WTC11 (cell line): ENCODE measurements around the gene RND3.

Experiments
- ATF6 ChIP-seq: sonication (generic); formaldehyde crosslinking; IDR thresholded peaks from 2 replicates; pipeline ENCODE4 v1.8.1; 2023; ENCODE audit warnings: mild to moderate bottlenecking, missing genetic modification reagents
- CTCF ChIP-seq: fragments of 200-600 bp; IDR thresholded peaks from 2 replicates; pipeline ENCODE4 v1.8.0; 2022; ENCODE audit warnings: antibody characterized with exemption
- MAX ChIP-seq: sonication (generic); formaldehyde crosslinking; IDR thresholded peaks from 2 replicates; pipeline ENCODE4 v1.8.0; 2022; ENCODE audit warnings: mild to moderate bottlenecking, missing genetic modification reagents
- SP1 ChIP-seq: sonication (generic); formaldehyde crosslinking; conservative IDR thresholded peaks from 2 replicates; pipeline ENCODE4 v1.8.1; 2022; ENCODE audit warnings: missing genetic modification reagents
- TEAD4 ChIP-seq: sonication (generic); formaldehyde crosslinking; IDR thresholded peaks from 2 replicates; pipeline ENCODE4 v1.8.0; 2022; ENCODE audit warnings: mild to moderate bottlenecking, missing genetic modification reagents
- ZNF219 ChIP-seq: sonication (generic); formaldehyde crosslinking; IDR thresholded peaks from 2 replicates; pipeline ENCODE4 v1.8.0; 2023; ENCODE audit warnings: missing genetic modification reagents, mild to moderate bottlenecking, borderline replicate concordance
- TF ChIP-seq, protein P1 (sequence below): sonication (generic); formaldehyde crosslinking; IDR thresholded peaks from 2 replicates; pipeline ENCODE4 v1.8.0; 2023; ENCODE audit warnings: mild to moderate bottlenecking, missing genetic modification reagents
- TF ChIP-seq, protein P2 (sequence below): sonication (generic); formaldehyde crosslinking; IDR thresholded peaks from 2 replicates; pipeline ENCODE4 v1.8.1; 2023; ENCODE audit warnings: mild to moderate bottlenecking, missing genetic modification reagents
- TF ChIP-seq, protein P3 (sequence below): sonication (generic); formaldehyde crosslinking; conservative IDR thresholded peaks from 2 replicates; pipeline ENCODE4 v1.8.1; 2022; ENCODE audit warnings: mild to moderate bottlenecking, missing genetic modification reagents

DNA sequence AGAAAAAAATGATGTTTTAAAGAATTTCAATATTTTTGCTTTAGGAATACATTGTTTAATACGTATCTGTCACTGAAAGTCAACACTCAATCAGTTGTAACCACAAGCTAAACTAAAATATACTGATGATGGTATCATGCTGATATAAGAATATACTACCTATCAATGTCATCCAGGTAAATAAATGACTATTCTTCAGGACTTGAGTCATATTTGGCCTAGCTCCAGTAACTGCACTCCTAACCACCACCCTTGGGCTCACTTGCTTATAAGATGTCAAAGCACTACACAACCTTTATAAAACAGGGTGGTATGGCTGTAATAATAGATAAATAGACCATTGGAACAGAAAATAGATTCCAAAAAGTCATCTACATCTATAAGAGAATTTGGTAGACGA lies 48.8 kb downstream of the RND3 start:
- TF ChIP-seq TEAD4 (CRISPR knock-in tag), result no peak
- TF ChIP-seq SP1 (CRISPR knock-in tag), result no peak
- TF ChIP-seq, protein P1, sequence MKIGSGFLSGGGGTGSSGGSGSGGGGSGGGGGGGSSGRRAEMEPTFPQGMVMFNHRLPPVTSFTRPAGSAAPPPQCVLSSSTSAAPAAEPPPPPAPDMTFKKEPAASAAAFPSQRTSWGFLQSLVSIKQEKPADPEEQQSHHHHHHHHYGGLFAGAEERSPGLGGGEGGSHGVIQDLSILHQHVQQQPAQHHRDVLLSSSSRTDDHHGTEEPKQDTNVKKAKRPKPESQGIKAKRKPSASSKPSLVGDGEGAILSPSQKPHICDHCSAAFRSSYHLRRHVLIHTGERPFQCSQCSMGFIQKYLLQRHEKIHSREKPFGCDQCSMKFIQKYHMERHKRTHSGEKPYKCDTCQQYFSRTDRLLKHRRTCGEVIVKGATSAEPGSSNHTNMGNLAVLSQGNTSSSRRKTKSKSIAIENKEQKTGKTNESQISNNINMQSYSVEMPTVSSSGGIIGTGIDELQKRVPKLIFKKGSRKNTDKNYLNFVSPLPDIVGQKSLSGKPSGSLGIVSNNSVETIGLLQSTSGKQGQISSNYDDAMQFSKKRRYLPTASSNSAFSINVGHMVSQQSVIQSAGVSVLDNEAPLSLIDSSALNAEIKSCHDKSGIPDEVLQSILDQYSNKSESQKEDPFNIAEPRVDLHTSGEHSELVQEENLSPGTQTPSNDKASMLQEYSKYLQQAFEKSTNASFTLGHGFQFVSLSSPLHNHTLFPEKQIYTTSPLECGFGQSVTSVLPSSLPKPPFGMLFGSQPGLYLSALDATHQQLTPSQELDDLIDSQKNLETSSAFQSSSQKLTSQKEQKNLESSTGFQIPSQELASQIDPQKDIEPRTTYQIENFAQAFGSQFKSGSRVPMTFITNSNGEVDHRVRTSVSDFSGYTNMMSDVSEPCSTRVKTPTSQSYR (CRISPR knock-in tag), result no peak
- TF ChIP-seq CTCF, result no peak
- no peak for TF ChIP-seq ZNF219
- TF ChIP-seq, protein P2, sequence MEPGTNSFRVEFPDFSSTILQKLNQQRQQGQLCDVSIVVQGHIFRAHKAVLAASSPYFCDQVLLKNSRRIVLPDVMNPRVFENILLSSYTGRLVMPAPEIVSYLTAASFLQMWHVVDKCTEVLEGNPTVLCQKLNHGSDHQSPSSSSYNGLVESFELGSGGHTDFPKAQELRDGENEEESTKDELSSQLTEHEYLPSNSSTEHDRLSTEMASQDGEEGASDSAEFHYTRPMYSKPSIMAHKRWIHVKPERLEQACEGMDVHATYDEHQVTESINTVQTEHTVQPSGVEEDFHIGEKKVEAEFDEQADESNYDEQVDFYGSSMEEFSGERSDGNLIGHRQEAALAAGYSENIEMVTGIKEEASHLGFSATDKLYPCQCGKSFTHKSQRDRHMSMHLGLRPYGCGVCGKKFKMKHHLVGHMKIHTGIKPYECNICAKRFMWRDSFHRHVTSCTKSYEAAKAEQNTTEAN, result no peak
- TF ChIP-seq MAX (CRISPR knock-in tag), result no peak
- TF ChIP-seq, protein P3, sequence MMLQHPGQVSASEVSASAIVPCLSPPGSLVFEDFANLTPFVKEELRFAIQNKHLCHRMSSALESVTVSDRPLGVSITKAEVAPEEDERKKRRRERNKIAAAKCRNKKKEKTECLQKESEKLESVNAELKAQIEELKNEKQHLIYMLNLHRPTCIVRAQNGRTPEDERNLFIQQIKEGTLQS (CRISPR knock-in tag), result no peak
- no peak for TF ChIP-seq ATF6
